Brain pericyte (primary cell): Measurements from ENCODE around the gene HUWE1.
"Not testable (repeated sequence)": the region's sequence is repeated elsewhere in the genome, so short reads cannot be mapped to it uniquely, and the experiment has no call there.

Experiments
- DNase-seq: peaks from one replicate; pipeline ENCODE4 v3.0.0-alpha.2; 2012; ENCODE audit warnings: low read depth, low spot score

The HUWE1 gene

GRCh38 chrX:53686151-53686885 lies at the start of gene HUWE1:
TSS of gene HUWE1 (minus strand) at chrX:53686719. CDS start at chrX:53654107, 32,612 bp downstream.
- peak; percentile 31 for DNase-seq

GRCh38 chrX:53732797-53733196 lies 46.3 kb upstream of the HUWE1 start:
- DNase-seq = no peak

- no peak for DNase-seq
Measured at GRCh38 chrX:53729751-53730150, 43.2 kb upstream of the HUWE1 start.

- no peak for DNase-seq
Measured at GRCh38 chrX:53728506-53728905, 42.0 kb upstream of the HUWE1 start.

- DNase-seq = no peak
Measured at GRCh38 chrX:53724872-53725271, 38.4 kb upstream of the HUWE1 start.

GRCh38 chrX:53723381-53723780 lies 36.9 kb upstream of the HUWE1 start:
- DNase-seq = no peak

GRCh38 chrX:53721610-53722009 lies 35.1 kb upstream of the HUWE1 start:
- DNase-seq = not testable (repeated sequence)

- DNase-seq = not testable (repeated sequence)
Measured at GRCh38 chrX:53719666-53720065, 33.1 kb upstream of the HUWE1 start.

- DNase-seq = no peak
Measured at GRCh38 chrX:53718073-53718472, 31.6 kb upstream of the HUWE1 start.

GRCh38 chrX:53717205-53717604 lies 30.7 kb upstream of the HUWE1 start:
- DNase-seq = no peak

GRCh38 chrX:53716328-53717088 lies 30.0 kb upstream of the HUWE1 start:
- DNase-seq = no peak

GRCh38 chrX:53715346-53715924 lies 28.9 kb upstream of the HUWE1 start:
- DNase-seq = no peak

GRCh38 chrX:53714580-53715345 lies 28.2 kb upstream of the HUWE1 start:
- DNase-seq = no peak

GRCh38 chrX:53713987-53714579 lies 27.6 kb upstream of the HUWE1 start:
- DNase-seq = no peak

- no peak for DNase-seq
Measured at GRCh38 chrX:53711436-53711835, 24.9 kb upstream of the HUWE1 start.

GRCh38 chrX:53704854-53705253 lies 18.3 kb upstream of the HUWE1 start:
- DNase-seq = no peak

GRCh38 chrX:53704294-53704693 lies 17.8 kb upstream of the HUWE1 start:
- DNase-seq = no peak

GRCh38 chrX:53695946-53696549 lies 9.5 kb upstream of the HUWE1 start:
- no peak for DNase-seq

GRCh38 chrX:53694642-53695041 lies 8.1 kb upstream of the HUWE1 start:
- DNase-seq = no peak

- no peak for DNase-seq
Measured at GRCh38 chrX:53688300-53688699, 1.8 kb upstream of the HUWE1 start.

- no peak for DNase-seq
Measured at GRCh38 chrX:53685711-53686110, 808 bp downstream of the HUWE1 start.
